Naive thymus-derived CD4-positive, alpha-beta T cell (primary cell): Measurements from ENCODE around the gene RAB8B. TPM values are rescaled to one million over a fixed set of nuclear protein-coding genes. Genes with fewer than 3 reads are reported as not detected.

Source experiments
- ATAC-seq: fragments of 150-1000 bp; cut with Tn5 transposase; 2 replicates; pipeline ENCODE4 v1.10.0; 2021; ENCODE audit warnings: mild to moderate bottlenecking, moderate library complexity
- CTCF ChIA-PET: fragments of 350-600 bp; sonication (Branson Sonifier 250); formaldehyde crosslinking; loops from one replicate; lab custom pipeline; 2021; ENCODE audit warnings: antibody characterized with exemption; lab: Charles Lee
- POLR2A ChIA-PET: fragments of 350-600 bp; sonication (Branson Sonifier 250); formaldehyde crosslinking; loops from one replicate; lab custom pipeline; 2021; ENCODE audit warnings: antibody characterized with exemption, inconsistent platforms; lab: Charles Lee
- DNase-seq, 9 donors: peaks; one replicate each; pipeline versions ENCODE4 v3.0.0 to v3.0.0-alpha.2; 2020 to 2022; ENCODE audit warnings: mixed read lengths in 1 of 9
- H3K27ac ChIP-seq: one replicate; pipeline ENCODE4 v1.7.0; 2013; ENCODE audit warnings: mild to moderate bottlenecking, low read depth, low read length, moderate library complexity
- H3K27me3 ChIP-seq, 2 donors: one replicate each; pipeline ENCODE4 v1.7.0; 2013; ENCODE audit warnings: low read length in 2 of 2, mild to moderate bottlenecking in 2 of 2, moderate library complexity in 2 of 2; ENCODE audit not compliant: control insufficient read depth in 2 of 2, insufficient read depth in 2 of 2
- H3K36me3 ChIP-seq, 3 experiments: 1 replicate in 2 of 3; 2 replicates in 1 of 3; pipeline ENCODE4 v1.7.0; 2013; ENCODE audit warnings: low read length in 3 of 3, mild to moderate bottlenecking in 3 of 3, moderate library complexity in 1 of 3; ENCODE audit not compliant: insufficient read depth in 3 of 3, control insufficient read depth in 2 of 3
- H3K4me1 ChIP-seq, 2 donors: one replicate each; pipeline ENCODE4 v1.7.0; 2013; ENCODE audit warnings: low read length in 2 of 2, mild to moderate bottlenecking in 2 of 2, moderate library complexity in 1 of 2; ENCODE audit not compliant: control insufficient read depth in 2 of 2, insufficient read depth in 2 of 2
- H3K4me3 ChIP-seq: 2 replicates; pipeline ENCODE4 v1.7.0; 2013; ENCODE audit warnings: mild to moderate bottlenecking, low read length
- H3K9me3 ChIP-seq, 3 experiments: 1 replicate in 2 of 3; 2 replicates in 1 of 3; pipeline ENCODE4 v1.7.0; 2013; ENCODE audit warnings: low read length in 3 of 3; ENCODE audit not compliant: control insufficient read depth in 2 of 3
- H3K27ac Mint-ChIP-seq, 9 donors: one replicate each; pipeline ENCODE4 v1.8.0; 2020 to 2022; ENCODE audit warnings: mixed read lengths in 9 of 9, mild to moderate bottlenecking in 8 of 9, moderate library complexity in 5 of 9, inconsistent platforms in 2 of 9
- H3K27me3 Mint-ChIP-seq, 5 donors: one replicate each; pipeline ENCODE4 v1.8.0; 2021 to 2022; ENCODE audit warnings: mixed read lengths in 5 of 5, mild to moderate bottlenecking in 1 of 5
- H3K36me3 Mint-ChIP-seq, 5 donors: one replicate each; pipeline ENCODE4 v1.8.0; 2020 to 2022; ENCODE audit warnings: mixed read lengths in 5 of 5, mild to moderate bottlenecking in 3 of 5, inconsistent platforms in 1 of 5
- H3K4me1 Mint-ChIP-seq, 7 donors: one replicate each; pipeline ENCODE4 v1.8.0; 2020 to 2022; ENCODE audit warnings: mixed read lengths in 7 of 7, mild to moderate bottlenecking in 3 of 7, inconsistent platforms in 1 of 7
- H3K4me3 Mint-ChIP-seq, 10 donors: one replicate each; pipeline ENCODE4 v1.8.0; 2020 to 2022; ENCODE audit warnings: mild to moderate bottlenecking in 10 of 10, mixed read lengths in 10 of 10, moderate library complexity in 6 of 10, inconsistent platforms in 2 of 10
- H3K9me3 Mint-ChIP-seq, 11 donors: one replicate each; pipeline ENCODE4 v1.8.0; 2020 to 2022; ENCODE audit warnings: mixed read lengths in 11 of 11, mild to moderate bottlenecking in 4 of 11, inconsistent platforms in 1 of 11, moderate library complexity in 1 of 11
- intact Hi-C, 2 donors: fragments of 100-400 bp; cut with micrococcal nuclease; formaldehyde crosslinking; loops; one replicate each; pipeline ENCODE4 v1.15.1; 2023
- polyA plus RNA-seq, 2 donors: library from polyadenylated mRNA; unstranded; fragments of 300-500 nt; fragmentation: Illumina TruSeq; gene quantifications; one replicate each; pipeline ENCODE4 v1.2.3, GENCODE V29; 2021
- total RNA-seq, 6 experiments: library from RNA in 5 of 6; stranded (reverse) in 5 of 6; gene quantifications; 1 replicate in 5 of 6; 2 replicates in 1 of 6; pipeline ENCODE4 v1.2.3 and lab custom pipeline; 2021 to 2026

RAB8B gene
- total and polyA plus RNA-seq, 7 experiments from 2014 or later = 30.4 to 100 (median 60.6) TPM

- H3K36me3 ChIP-seq = peaks cover 0 to 4% (median 0%) of the 10 kb centered on the region in 3 experiments
- H3K4me1 Mint-ChIP-seq = peaks cover 67 to 92% (median 83%) of the 10 kb centered on the region in 7 donors
- peaks cover 48 to 52% of the 10 kb centered on the region in 2 donors for H3K4me1 ChIP-seq
- POLR2A ChIA-PET = interaction anchor here (0.6 to 2.4 kb wide), 6 partner anchors 10 to 19 kb away, joined by 3 to 12 read pairs (median 5); no protein-coding TSS in a partner anchor
- H3K4me3 Mint-ChIP-seq = peak overlapping the region in 9 of 10 donors; percentile 58 to 79 (median 70)
- no peaks in the 10 kb centered on the region for H3K9me3 ChIP-seq
- H3K27ac Mint-ChIP-seq = peak overlapping the region in 8 of 9 donors; percentile 17 to 91 (median 84)
- no peaks in the 10 kb centered on the region for H3K27me3 ChIP-seq
- H3K27ac ChIP-seq = no peak overlapping the region
- H3K27me3 Mint-ChIP-seq = no peaks in the 10 kb centered on the region
- CTCF ChIA-PET = interaction anchor here (0.6 to 1.0 kb wide), 2 partner anchors 9 to 188 kb away, joined by 3 read pairs; no protein-coding TSS in a partner anchor
- intact Hi-C loops = loop anchor here in 1 of 2 donors (1.0 to 5.0 kb wide), 3 partner anchors 10 to 36 kb away; no protein-coding TSS in a partner anchor
- no peak for ATAC-seq
- peaks cover 0 to 3% (median 0%) of the 10 kb centered on the region in 11 donors for H3K9me3 Mint-ChIP-seq
- no peak overlapping the region for H3K4me3 ChIP-seq
- H3K36me3 Mint-ChIP-seq = peaks cover 3 to 31% (median 12%) of the 10 kb centered on the region in 5 donors
- DNase-seq = no peak
Measured at GRCh38 chr15:63211549-63211948, 22.1 kb downstream of the RAB8B start.

GRCh38 chr15:63212050-63213004 is 22.9 kb downstream of the RAB8B start:
- intact Hi-C loops = loop anchor here (1.0 to 5.0 kb wide), 2 partner anchors 20 to 35 kb away; no protein-coding TSS in a partner anchor
- Histone ChIP-seq H3K36me3 (peaks cover 0 to 4% (median 0%) of the 10 kb centered on the region in 3 experiments), H3K27ac (no peak overlapping the region), H3K4me3 (no peak overlapping the region), H3K27me3 (no peaks in the 10 kb centered on the region), H3K4me1 (peaks cover 46 to 52% of the 10 kb centered on the region in 2 donors), H3K9me3 (no peaks in the 10 kb centered on the region)
- ChIA-PET CTCF (interaction anchor here (0.6 kb wide), 1 partner anchor 188 kb away, joined by 3 read pairs; no protein-coding TSS in a partner anchor), POLR2A (interaction anchor here (1.2 to 2.4 kb wide), 3 partner anchors 11 to 20 kb away, joined by 4 to 12 read pairs (median 8); no protein-coding TSS in a partner anchor)
- H3K27ac Mint-ChIP-seq = peak overlapping the region; percentile 0 to 91 (median 77)
- ATAC-seq = peak; percentile 60
- H3K9me3 Mint-ChIP-seq = peaks cover 0 to 3% (median 0%) of the 10 kb centered on the region in 11 donors
- H3K27me3 Mint-ChIP-seq = no peaks in the 10 kb centered on the region
- peaks cover 0 to 25% (median 11%) of the 10 kb centered on the region in 5 donors for H3K36me3 Mint-ChIP-seq
- H3K4me1 Mint-ChIP-seq = peaks cover 59 to 92% (median 82%) of the 10 kb centered on the region in 7 donors
- no peak for DNase-seq
- peak overlapping the region in 9 of 10 donors; percentile 22 to 78 (median 58) for H3K4me3 Mint-ChIP-seq

GRCh38 chr15:63218100-63218808 is 28.8 kb downstream of the RAB8B start:
- no peaks in the 10 kb centered on the region for H3K27me3 ChIP-seq
- Mint-ChIP-seq H3K27me3 (no peaks in the 10 kb centered on the region), H3K27ac (peak overlapping the region in 7 of 9 donors; percentile 6 to 75 (median 60)), H3K4me3 (peak overlapping the region in 2 of 10 donors; percentile 9 to 60), H3K36me3 (peaks cover 0 to 34% (median 21%) of the 10 kb centered on the region in 5 donors), H3K4me1 (peaks cover 34 to 81% (median 71%) of the 10 kb centered on the region in 7 donors), H3K9me3 (peaks cover 0 to 2% (median 0%) of the 10 kb centered on the region in 11 donors)
- POLR2A ChIA-PET = interaction anchor here (1.1 to 2.9 kb wide), 5 partner anchors 10 to 26 kb away, joined by 4 to 17 read pairs (median 6); no protein-coding TSS in a partner anchor
- CTCF ChIA-PET = interaction anchor here (0.7 to 1.0 kb wide), 3 partner anchors 23 to 169 kb away, joined by 3 to 4 read pairs (median 3); no protein-coding TSS in a partner anchor
- DNase-seq (no peak), ATAC-seq (no peak)
- peaks cover 5 to 17% of the 10 kb centered on the region in 2 donors for H3K4me1 ChIP-seq
- H3K27ac ChIP-seq = no peak overlapping the region
- peaks cover 0 to 4% (median 0%) of the 10 kb centered on the region in 3 experiments for H3K36me3 ChIP-seq
- no peak overlapping the region for H3K4me3 ChIP-seq
- intact Hi-C loops = loop anchor here in 1 of 2 donors (2.0 kb wide), 1 partner anchor 15 kb away; no protein-coding TSS in a partner anchor
- H3K9me3 ChIP-seq = no peaks in the 10 kb centered on the region

DNA sequence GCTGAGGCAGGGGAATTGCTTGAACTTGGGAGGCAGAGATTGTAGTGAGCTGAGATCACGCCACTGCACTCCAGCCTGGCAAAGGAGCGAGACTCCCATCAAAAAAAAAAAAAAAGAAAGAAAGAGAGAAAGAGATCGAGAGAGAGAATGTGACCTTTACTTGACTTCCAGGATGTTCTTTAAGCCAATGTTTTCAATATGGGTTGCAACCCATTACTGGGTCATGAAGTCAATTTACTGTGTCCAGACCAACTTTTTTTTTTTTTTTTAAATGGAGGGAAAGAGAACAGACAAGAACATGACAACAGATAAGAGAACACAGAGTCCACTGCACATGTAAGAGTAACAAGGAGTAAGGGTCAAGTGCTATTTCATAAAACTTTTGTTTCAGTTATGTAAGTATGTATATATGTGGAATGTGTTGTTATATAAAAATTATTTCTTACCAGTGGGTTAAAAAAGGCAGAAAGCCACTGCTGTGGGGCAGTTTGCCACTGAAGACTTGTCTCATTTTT is 29.8 kb downstream of the RAB8B start:
- no peak overlapping the region for H3K27ac ChIP-seq
- peaks cover 29 to 77% (median 69%) of the 10 kb centered on the region in 7 donors for H3K4me1 Mint-ChIP-seq
- H3K4me3 Mint-ChIP-seq = no peak overlapping the region
- peaks cover 4 to 7% of the 10 kb centered on the region in 2 donors for H3K4me1 ChIP-seq
- H3K27me3 Mint-ChIP-seq = no peaks in the 10 kb centered on the region
- no peak overlapping the region for H3K4me3 ChIP-seq
- H3K36me3 Mint-ChIP-seq = peaks cover 0 to 38% (median 25%) of the 10 kb centered on the region in 5 donors
- ATAC-seq (no peak), DNase-seq (no peak)
- no peaks in the 10 kb centered on the region for H3K27me3 ChIP-seq
- peaks cover 0 to 2% (median 0%) of the 10 kb centered on the region in 11 donors for H3K9me3 Mint-ChIP-seq
- POLR2A ChIA-PET = interaction anchor here (2.0 to 2.9 kb wide), 2 partner anchors 9 to 24 kb away, joined by 6 to 17 read pairs; no protein-coding TSS in a partner anchor
- peak overlapping the region in 7 of 9 donors; percentile 19 to 68 (median 48) for H3K27ac Mint-ChIP-seq
- intact Hi-C loops = loop anchor here in 1 of 2 donors (2.0 kb wide), 1 partner anchor 14 kb away; no protein-coding TSS in a partner anchor
- CTCF ChIA-PET = no interaction called here
- H3K9me3 ChIP-seq = no peaks in the 10 kb centered on the region
- H3K36me3 ChIP-seq = peaks cover 0 to 4% (median 3%) of the 10 kb centered on the region in 3 experiments

DNA sequence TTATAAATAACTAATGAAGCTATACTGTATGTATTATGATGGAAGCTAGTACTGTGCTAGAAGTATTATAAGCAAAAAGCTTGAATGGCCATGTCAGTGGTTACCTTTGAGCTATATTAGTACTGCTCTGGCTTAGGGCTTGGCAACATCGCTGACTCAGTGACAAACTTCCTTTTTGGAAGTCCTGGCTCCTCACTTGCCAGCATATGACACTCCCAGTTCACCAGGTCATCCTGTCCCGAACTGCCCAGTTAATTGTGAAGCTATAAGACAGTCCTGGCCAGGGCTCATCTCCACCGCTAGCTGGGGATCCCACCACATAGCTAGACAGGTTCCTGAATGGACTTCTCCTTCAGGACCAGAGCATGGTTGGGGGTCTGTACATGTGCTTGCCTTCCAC is 31.9 kb downstream of the RAB8B start:
- no peak overlapping the region for H3K4me3 ChIP-seq
- Mint-ChIP-seq H3K4me1 (peaks cover 23 to 84% (median 80%) of the 10 kb centered on the region in 7 donors), H3K27ac (peak overlapping the region in 5 of 9 donors; percentile 5 to 74 (median 55)), H3K9me3 (peaks cover 0 to 2% (median 0%) of the 10 kb centered on the region in 11 donors), H3K36me3 (peaks cover 0 to 45% (median 30%) of the 10 kb centered on the region in 5 donors), H3K27me3 (no peaks in the 10 kb centered on the region), H3K4me3 (no peak overlapping the region)
- peaks cover 0 to 5% of the 10 kb centered on the region in 2 donors for H3K4me1 ChIP-seq
- peaks cover 0 to 10% (median 0%) of the 10 kb centered on the region in 3 experiments for H3K36me3 ChIP-seq
- CTCF ChIA-PET = interaction anchor here (0.6 kb wide), 1 partner anchor 33 kb away, joined by 4 read pairs; no protein-coding TSS in a partner anchor
- no peak overlapping the region for H3K27ac ChIP-seq
- no peaks in the 10 kb centered on the region for H3K27me3 ChIP-seq
- intact Hi-C loops = no loop called here
- ATAC-seq (peak; percentile 47), DNase-seq (no peak)
- H3K9me3 ChIP-seq = no peaks in the 10 kb centered on the region
- POLR2A ChIA-PET = interaction anchor here (0.6 to 1.5 kb wide), 5 partner anchors 11 to 370 kb away, joined by 3 to 6 read pairs (median 4); no protein-coding TSS in a partner anchor
